ENCODE measurements around the gene CLEC4G. TPM values are rescaled to one million over a fixed set of nuclear protein-coding genes. Genes with fewer than 3 reads are reported as not detected.

The CLEC4G gene
- total RNA-seq, 1 donor from 2014 or later, result 1.1 TPM

DNA sequence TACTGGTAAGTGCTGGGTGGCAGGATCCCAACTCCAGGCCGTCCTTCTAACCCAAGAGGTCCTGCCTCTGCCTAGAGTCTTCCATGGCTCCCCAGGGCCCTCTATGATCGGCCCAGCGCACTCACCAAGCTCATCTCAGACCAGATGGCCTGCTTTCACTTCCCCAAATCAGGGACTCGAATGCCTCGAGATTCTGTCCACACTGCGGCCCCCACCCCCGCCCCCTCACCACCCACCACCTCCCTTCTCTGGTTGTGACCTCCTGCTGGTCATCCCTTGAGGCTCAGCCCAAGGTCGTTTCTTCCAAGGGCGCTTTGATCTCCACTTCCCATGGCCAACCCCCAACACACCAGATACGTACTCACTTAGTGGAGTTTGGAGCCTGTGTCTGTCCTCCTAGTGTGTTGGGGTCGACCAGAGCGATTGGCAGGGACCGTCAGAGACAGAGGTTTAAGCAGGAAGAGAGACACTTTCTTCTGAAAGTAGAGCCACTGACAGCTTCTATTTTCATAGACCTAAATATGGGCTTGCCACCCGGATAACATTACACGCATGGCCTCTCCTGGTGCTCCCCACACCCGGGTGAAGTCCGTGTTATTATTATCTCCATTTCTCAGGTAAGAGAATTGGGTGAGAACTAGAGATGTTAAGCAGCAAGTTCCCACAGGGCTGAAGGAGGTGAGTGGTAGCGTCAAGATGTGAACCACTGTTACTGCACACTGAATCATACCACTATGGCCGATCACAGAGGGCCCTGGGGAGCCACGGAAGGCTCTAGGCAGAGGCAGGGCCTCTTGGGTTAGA, 30.1 kb downstream of the CLEC4G start, which contains the start of gene FCER2:
Gene FCER2, minus strand, starts transcription at position 478 of the 804 bp plus-strand sequence. CDS start 2,371 bp downstream, outside the sequence.
- ATAC-seq (ENCODE audit: poor library complexity) (no peak), DNase-seq (no peak)
- intact Hi-C loops (cut with DNase I), result no loop called here

DNA sequence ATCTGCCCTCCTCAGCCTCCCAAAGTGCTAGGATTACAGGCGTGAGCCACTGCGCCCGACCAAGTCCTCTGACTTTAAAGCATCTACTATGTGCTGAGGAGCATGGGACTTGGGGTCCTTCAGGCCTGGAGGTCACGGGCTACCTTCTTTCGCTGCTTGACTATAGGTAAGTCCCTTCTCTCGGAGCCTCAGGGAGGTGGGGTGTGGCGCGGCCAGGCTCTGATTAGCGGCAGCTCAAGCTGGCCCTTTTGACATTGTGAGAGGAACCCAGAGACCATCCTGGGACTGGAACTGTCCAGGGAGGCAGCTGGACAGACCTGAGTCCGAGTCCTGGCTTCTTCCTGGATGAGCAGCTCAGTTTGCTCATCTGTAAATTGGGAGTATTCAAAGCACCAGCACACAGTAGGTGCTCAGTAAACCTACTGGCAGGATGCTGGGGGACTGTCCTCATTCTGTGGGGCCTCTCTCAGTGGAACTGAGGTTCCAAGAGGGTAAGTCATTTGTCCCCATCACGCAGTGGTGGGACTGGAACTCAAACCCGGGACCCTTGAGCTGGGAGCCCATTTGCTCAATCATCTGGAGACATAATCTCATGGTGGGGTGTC, 30.8 kb downstream of the CLEC4G start:
- no peak for ATAC-seq (ENCODE audit: poor library complexity)
- DNase-seq, result no peak
- intact Hi-C loops (cut with DNase I), result no loop called here

DNA sequence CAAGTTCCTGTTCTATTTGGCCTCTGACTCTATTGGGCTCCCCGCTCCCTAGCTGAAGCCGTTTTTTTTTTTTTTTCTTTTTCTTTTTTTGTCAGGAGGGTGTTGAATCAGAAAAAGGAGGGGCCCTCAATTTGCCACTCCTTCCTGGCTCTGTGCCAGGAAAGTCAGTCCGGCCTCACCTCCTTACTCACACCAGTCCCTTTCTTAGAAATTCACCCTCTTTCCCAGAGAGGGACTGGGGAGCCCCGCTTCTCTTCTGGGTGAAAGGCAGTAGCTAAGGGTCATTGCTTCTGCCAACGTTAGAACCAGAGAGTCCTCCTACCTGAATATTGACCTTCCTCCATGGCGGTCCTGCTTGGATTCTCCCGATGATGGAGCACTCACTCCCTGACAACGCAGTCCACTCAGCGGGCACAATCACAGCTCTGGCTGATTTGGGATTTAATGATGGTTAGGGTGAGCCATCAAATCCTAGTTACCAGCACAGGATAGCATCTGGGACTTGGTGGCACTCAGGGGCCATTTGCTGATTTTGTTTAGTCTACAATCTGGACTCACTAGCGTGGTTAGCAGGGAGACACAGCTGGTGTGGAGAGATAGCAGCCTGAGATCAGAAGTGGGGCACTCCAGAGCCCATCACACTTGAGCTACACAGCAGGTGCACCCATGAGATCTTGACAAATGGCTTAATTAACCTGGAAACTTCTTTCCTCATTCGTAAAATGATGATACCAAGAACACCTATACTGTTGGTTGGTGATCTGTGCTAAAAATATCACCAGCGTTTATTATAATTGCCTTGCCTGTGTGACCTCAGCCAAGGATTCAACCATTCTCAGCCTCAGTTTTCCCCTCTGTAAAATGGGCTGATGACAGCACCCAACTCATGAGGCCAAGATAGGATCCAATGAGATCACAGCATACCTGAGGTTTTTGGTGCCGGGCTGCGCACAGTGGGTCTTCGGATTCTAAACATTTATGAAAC, 32.2 kb downstream of the CLEC4G start:
- no peak for DNase-seq
- no peak for ATAC-seq (ENCODE audit: poor library complexity)
- intact Hi-C loops (cut with DNase I), result no loop called here

DNA sequence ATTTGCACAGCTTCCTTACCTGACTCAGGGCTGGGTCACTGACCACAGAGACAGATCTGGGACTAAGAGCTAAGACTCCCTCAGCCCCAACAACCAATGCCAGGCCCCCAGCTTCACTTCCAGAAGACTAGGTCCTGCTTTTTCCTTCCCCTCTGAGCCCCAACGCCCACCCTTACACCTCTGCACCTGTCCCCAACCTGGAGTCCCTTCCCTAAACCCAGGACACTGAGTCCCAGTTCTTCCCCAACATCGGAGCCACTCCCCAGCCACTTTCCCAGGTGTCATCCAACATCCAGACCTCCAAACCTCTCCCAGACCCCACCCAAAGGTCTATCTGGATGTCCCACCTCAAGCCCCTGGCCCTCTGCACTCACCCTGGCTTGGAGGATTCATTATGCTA, 32.9 kb downstream of the CLEC4G start:
- no peak for ATAC-seq (ENCODE audit: poor library complexity)
- DNase-seq, result no peak

DNA sequence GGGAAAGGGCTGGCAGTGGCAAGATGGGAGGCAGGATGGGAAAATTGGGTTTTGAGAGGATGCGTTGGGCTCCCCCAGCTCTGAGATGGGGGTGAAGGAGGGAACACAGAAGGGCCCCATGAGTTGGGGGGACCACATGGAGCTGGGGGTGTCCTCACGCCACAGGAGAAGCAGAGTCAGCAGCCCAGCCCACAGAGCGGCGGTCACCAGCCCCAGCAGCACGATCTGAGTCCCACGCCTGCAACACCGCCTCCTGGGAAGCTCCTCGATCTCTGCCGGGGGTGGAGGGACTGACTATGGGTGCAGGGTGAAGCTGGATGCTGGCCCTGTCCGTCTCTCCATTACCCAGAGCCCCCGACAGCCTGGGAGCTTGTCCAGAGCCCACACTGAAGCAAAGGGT, 33.3 kb downstream of the CLEC4G start:
- DNase-seq (no peak), ATAC-seq (ENCODE audit: poor library complexity) (no peak)
- intact Hi-C loops (cut with DNase I), result no loop called here

More for the DNA sequence above, 32.9 kb downstream of the CLEC4G start:
- intact Hi-C loops (cut with DNase I), result no loop called here

DNA sequence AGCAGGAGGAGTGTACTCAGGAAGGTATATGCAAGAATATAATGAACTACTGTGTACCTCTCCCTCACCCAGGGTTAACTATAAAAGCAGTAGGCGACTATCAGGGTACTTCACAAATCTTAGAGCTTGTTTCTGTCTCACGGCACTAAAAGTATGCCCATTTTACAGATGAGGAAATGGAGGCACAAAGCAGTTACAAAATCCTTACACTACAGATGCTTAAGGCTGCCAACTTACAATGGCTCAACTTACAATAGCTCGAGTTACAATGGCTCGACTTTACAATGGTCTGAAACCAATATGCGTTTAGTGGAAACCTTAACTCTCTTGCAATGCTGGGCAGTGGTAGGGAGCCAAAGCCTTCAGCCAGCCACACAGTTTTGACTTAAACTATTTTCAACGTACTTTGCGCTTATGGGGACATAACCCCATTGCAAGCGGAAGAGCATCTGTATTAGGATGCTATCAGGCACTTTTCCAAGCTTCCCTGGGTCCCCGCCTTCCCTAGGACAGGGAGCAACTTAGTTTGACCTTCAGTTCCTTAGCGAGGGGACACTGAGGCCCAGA, 34.1 kb downstream of the CLEC4G start:
- no peak for ATAC-seq (ENCODE audit: poor library complexity)
- intact Hi-C loops (cut with DNase I), result no loop called here
- DNase-seq, result no peak

GRCh38 chr19:7694499-7694898, 37.4 kb downstream of the CLEC4G start:
- DNase-seq (no peak), ATAC-seq (ENCODE audit: poor library complexity) (no peak)
- intact Hi-C loops (cut with DNase I), result no loop called here

- no peak for ATAC-seq (ENCODE audit: poor library complexity)
- no peak for DNase-seq
- intact Hi-C loops (cut with DNase I), result no loop called here
These were observed 39.4 kb downstream of the CLEC4G start for GRCh38 chr19:7692417-7693088.

DNA sequence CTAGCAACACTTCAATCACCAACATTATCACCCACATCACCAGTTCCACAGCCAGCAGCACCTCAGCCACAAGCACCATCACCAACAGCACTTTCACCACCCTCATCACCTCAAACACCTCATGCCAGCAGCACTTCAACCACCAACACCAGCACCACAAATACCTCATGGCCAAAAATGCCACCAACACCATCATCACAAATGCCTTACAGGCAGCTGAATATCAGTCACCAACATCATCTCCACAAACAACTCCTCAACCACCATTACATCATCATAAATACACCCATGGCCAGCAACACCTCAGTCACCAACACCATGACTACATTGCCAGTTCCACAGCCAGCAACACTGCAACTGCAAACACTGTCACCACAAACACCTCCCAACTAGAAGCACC, 40.4 kb downstream of the CLEC4G start:
- intact Hi-C loops (cut with DNase I), result no loop called here
- no peak for ATAC-seq (ENCODE audit: poor library complexity)
- no peak for DNase-seq

DNA sequence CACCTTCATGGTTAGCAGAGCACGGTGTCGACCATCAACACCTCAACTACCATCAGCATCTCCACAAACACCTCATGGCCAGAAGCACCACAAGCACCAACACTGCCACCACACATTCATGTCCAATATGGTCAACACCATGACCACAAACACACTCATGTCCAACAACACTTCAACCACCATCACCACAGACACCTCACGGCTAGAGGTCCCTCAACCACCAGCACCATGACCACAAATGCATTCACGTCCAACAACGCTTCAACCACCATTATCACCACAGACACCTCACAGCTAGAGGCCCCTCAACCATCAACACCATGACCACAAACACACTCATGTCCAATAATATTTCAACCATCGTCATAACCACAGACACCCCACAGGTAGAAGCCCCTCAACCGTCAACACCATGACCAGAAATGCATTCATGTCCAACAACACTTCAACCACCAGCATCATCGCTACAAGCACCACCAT, 41.1 kb downstream of the CLEC4G start:
- DNase-seq, result no peak
- no peak for ATAC-seq (ENCODE audit: poor library complexity)
- intact Hi-C loops (cut with DNase I), result no loop called here

DNA sequence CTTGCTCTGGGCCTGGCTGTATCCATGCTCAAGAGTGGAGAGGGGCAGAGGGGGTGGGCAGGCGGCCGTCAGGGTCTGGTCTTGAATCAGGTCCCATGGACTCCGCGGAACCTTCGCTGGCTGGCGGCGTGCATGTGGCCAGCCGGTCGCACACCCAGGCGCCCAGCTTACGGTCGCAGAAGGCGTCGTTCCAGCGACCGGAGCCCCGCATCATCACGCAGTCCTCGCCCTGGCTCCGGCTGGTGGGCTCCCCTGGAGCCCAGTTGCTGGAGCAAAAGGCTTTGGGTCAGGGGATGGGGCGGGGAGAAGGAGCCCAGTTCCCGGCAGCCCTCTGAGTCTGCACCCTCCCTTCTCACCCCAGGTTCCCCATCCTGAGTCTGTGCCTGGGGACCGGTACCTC, 42.7 kb downstream of the CLEC4G start:
- ATAC-seq (ENCODE audit: poor library complexity), result no peak
- no peak for DNase-seq
- intact Hi-C loops (cut with DNase I), result no loop called here

- intact Hi-C loops (cut with DNase I), result no loop called here
- ATAC-seq (ENCODE audit: poor library complexity), result no peak
These were observed 44.7 kb downstream of the CLEC4G start for GRCh38 chr19:7687177-7687576.

GRCh38 chr19:7685546-7686445, 46.1 kb downstream of the CLEC4G start:
- DNase-seq (no peak), ATAC-seq (ENCODE audit: poor library complexity) (no peak)
- intact Hi-C loops (cut with DNase I), result no loop called here

More at GRCh38 chr19:7687177-7687576, 44.7 kb downstream of the CLEC4G start:
- DNase-seq, result no peak

DNA sequence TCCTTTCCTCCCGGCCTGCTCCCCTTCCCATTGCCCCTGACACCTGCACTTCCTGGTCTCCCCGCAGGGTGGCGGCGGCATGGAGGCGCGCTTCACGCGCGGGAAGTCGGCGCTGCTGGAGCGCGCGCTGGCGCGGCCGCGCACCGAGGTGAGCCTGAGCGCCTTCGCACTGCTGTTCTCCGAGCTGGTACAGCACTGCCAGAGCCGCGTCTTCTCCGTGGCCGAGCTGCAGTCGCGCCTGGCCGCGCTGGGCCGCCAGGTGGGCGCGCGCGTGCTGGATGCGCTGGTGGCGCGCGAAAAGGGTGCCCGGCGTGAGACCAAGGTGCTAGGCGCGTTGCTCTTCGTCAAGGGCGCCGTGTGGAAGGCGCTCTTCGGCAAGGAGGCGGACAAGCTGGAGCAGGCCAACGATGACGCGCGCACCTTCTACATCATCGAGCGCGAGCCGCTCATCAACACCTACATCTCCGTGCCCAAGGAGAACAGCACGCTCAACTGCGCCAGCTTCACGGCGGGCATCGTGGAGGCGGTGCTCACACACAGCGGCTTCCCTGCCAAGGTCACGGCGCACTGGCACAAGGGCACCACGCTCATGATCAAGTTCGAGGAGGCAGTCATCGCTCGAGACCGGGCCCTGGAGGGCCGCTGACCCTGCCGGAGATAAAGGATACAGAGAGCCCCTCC, 49.6 kb downstream of the CLEC4G start:
- DNase-seq (no peak), ATAC-seq (ENCODE audit: poor library complexity) (no peak)
- intact Hi-C loops (cut with DNase I), result loop anchor here (5.0 kb wide), 1 partner anchor 115 kb away; no protein-coding TSS in a partner anchor

DNA sequence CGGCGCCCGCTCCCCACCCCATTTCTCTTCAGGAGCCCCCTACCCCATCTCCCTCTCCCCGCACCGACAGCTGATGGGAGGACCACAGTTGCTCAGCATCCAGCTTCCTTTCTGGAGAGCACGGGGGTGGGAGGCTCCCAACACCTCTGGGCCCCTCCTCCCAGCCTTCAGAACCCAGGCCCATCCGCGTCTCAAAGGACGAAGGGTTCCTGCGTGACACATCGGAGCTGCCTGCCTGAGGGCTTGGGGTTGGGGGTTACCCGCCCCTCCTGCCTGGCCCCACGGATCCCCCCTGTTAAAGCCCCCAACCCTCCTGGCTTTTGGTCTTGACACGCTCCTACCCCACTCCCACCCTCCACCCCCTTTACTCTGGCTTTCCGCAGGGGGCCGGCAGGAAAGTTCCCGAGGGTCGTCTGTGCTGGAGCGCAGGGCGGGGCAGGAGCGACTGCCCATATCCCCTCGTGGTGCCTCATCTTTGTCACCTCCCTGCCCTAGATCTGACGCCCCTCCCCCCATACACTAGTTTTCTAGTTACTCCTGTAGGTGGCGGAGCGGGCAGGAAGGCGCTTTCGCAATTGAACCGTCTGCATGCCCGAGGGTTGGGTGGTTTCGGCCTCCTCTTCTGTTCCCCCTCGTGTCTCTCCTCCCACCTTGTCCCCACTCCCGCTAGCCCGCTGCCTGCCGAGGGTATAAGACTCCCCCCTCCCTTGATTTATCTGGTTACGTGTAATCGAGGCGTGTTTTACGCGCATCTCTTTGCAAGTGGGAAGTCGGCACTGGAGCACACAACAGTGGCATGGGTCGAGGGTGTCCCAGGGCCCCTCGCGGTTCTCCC, 50.4 kb downstream of the CLEC4G start:
- DNase-seq (peak; percentile 87), ATAC-seq (ENCODE audit: poor library complexity) (peak; percentile 83)
- intact Hi-C loops (cut with DNase I), result loop anchor here (5.0 kb wide), 1 partner anchor 114 kb away; no protein-coding TSS in a partner anchor

Data from Right ventricle myocardium superior (tissue), 1 donor.